LHCN-M2 (cell line): Measurements from ENCODE around the gene B4GAT1. TPM values are rescaled to one million over a fixed set of nuclear protein-coding genes. Genes with fewer than 3 reads are reported as not detected.
"Not testable (repeated sequence)": the region's sequence is repeated elsewhere in the genome, so short reads cannot be mapped to it uniquely, and the experiment has no call there.

Source experiments
- DNase-seq: peaks from one replicate; pipeline ENCODE4 v3.0.0-alpha.2; 2012; ENCODE audit warnings: low read depth
- total RNA-seq: library from RNA; depleted of rRNA; stranded (reverse); fragments of >200 nt; gene quantifications from 2 replicates; pipeline ENCODE4 v1.2.3, GENCODE V29; 2014; rRNA removed

Gene B4GAT1
- total RNA-seq, 1 experiment from 2014 or later, result 51.0 TPM

GRCh38 chr11:66310803-66311440, 36.5 kb downstream of the B4GAT1 start:
- not testable (repeated sequence) for DNase-seq

GRCh38 chr11:66310324-66310723, 37.1 kb downstream of the B4GAT1 start:
- no peak for DNase-seq

GRCh38 chr11:66309475-66309874, 38.0 kb downstream of the B4GAT1 start:
- no peak for DNase-seq

- no peak for DNase-seq
These were observed 44.8 kb downstream of the B4GAT1 start for GRCh38 chr11:66302656-66303055.

GRCh38 chr11:66299186-66299585, 48.2 kb downstream of the B4GAT1 start:
- no peak for DNase-seq

DNA sequence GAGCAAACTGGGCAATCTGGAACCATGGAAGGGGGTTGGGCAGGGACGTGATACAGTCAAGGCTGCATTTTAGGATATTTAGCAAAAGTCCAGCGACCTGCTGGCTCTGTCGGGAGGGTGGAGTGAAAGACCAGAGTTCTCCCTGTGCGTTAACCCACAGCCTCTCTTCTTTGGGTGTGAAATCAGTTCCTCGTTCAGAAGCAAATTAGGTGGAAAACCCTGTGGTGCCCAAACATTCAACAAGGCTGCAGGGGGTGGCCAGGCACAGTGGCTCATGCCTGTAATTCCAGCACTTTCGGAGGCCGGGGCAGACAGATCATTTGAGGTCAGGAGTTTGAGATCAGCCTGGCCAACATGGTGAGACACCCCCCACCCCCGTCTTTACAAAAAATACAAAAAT, 49.8 kb downstream of the B4GAT1 start:
- no peak for DNase-seq

Other genes starting within 250 kb of the B4GAT1 start
- 22.9 and 27.8 TPM in 2 replicates for gene KLC2, start 89.9 kb downstream of the B4GAT1 start, total RNA-seq
- 184 and 193 TPM in 2 replicates for gene RAB1B, start 79.0 kb downstream of the B4GAT1 start, total RNA-seq
- 0.86 and 1.9 TPM in 2 replicates for gene CNIH2, start 69.5 kb downstream of the B4GAT1 start, total RNA-seq
- gene YIF1A, start 58.5 kb downstream of the B4GAT1 start, total RNA-seq, result 120 and 127 TPM in 2 replicates
- gene TMEM151A, start 55.7 kb downstream of the B4GAT1 start, total RNA-seq, result 0.23 and 0.32 TPM in 2 replicates
- gene CD248, start 30.6 kb downstream of the B4GAT1 start, total RNA-seq, result 0.06 TPM in 1 of 2 replicates, not detected in the other
- 82.1 and 97.9 TPM in 2 replicates for gene RIN1, start 11.2 kb downstream of the B4GAT1 start, total RNA-seq
- gene BRMS1, start 2.5 kb downstream of the B4GAT1 start, total RNA-seq, result 102 and 107 TPM in 2 replicates
- gene SLC29A2, start 24.1 kb upstream of the B4GAT1 start, total RNA-seq, result not detected in 2 replicates
- gene NPAS4, start 73.4 kb upstream of the B4GAT1 start, total RNA-seq, result 0.13 TPM in 1 of 2 replicates, not detected in the other
- 49.9 and 57.8 TPM in 2 replicates for gene MRPL11, start 91.2 kb upstream of the B4GAT1 start, total RNA-seq
- gene PELI3, start 119.3 kb upstream of the B4GAT1 start, total RNA-seq, result 6.5 and 7.2 TPM in 2 replicates
- 66.8 and 71.2 TPM in 2 replicates for gene DPP3, start 132.8 kb upstream of the B4GAT1 start, total RNA-seq
- gene BBS1, start 163.0 kb upstream of the B4GAT1 start, total RNA-seq, result 19.0 and 26.2 TPM in 2 replicates
- gene ZDHHC24, start 198.4 kb upstream of the B4GAT1 start, total RNA-seq, result 20.1 and 24.8 TPM in 2 replicates
- not detected in 2 replicates for gene ACTN3, start 199.3 kb upstream of the B4GAT1 start, total RNA-seq
- 25.1 and 28.9 TPM in 2 replicates for gene CTSF, start 221.0 kb upstream of the B4GAT1 start, total RNA-seq
- 0.34 and 0.51 TPM in 2 replicates for gene CCDC87, start 245.4 kb upstream of the B4GAT1 start, total RNA-seq
- gene CCS, start 245.6 kb upstream of the B4GAT1 start, total RNA-seq, result 20.3 and 22.5 TPM in 2 replicates